ENCODE measurements around the gene SLC25A21.

Gene SLC25A21

DNA sequence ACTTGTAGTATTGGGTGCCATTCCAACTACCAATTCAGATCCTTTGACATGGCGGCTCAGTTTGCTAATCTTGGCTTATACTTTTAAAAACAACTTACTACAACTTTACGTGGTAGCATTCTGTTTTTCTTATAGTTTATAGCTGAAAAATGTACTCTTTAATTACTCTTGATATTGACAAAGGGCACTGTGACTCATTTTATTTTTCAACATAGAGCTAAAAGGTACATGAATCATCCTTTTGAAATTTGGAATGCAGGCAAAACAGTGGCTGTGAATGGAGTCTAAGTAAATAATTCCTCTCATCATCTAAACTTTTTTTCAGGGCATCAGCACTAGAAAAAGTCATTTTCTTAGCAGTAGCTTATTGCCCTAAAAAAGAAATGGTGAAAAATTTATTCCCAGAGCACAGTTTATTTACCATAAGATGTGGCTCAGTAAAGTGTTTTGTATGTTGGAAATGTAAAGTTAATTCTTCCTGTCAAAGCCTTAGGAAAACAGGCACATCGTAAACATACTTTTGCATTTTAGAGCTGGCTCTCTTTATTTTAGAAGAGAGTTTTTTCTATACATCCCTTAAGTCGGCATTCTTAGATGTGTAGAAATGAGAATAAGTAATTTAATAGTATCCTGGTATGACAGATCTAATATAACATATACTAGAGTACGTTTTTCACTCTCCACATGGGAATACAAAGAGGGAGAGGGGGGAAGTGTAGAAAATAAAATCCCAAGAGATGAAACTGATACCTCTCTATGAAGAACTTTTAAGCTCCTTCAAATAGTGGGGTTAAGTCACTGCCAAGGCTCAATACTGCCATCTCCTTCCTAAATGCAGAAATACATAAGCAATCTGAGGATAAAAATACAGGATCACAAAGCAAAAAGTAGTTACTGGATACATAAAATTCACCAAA, 55.2 kb downstream of the SLC25A21 start:
- TF ChIP-seq, protein P1, sequence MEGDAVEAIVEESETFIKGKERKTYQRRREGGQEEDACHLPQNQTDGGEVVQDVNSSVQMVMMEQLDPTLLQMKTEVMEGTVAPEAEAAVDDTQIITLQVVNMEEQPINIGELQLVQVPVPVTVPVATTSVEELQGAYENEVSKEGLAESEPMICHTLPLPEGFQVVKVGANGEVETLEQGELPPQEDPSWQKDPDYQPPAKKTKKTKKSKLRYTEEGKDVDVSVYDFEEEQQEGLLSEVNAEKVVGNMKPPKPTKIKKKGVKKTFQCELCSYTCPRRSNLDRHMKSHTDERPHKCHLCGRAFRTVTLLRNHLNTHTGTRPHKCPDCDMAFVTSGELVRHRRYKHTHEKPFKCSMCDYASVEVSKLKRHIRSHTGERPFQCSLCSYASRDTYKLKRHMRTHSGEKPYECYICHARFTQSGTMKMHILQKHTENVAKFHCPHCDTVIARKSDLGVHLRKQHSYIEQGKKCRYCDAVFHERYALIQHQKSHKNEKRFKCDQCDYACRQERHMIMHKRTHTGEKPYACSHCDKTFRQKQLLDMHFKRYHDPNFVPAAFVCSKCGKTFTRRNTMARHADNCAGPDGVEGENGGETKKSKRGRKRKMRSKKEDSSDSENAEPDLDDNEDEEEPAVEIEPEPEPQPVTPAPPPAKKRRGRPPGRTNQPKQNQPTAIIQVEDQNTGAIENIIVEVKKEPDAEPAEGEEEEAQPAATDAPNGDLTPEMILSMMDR (IDR thresholded peaks at IDR 0.05; ENCODE audit: extremely low read depth, missing control alignments): no peak

DNA sequence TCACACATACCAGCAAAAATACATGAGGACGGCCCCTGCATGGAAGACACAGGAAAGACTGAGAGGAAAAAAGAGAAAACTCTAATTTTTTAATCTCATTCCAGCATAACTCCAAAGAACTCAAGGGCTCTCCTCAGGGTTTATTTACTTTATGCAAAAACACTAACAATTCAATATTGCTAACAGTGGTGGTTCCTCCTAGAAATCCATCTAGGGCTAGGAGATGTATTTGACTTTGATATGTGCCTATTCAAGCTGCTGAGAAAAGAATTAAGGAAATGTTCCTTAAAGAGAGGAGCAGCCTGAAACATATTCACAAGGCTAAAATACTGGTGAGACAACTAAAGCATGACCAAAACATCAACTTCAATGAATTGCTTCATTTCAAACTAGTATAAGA, 57.0 kb downstream of the SLC25A21 start:
- no peak for DNase-seq (ENCODE audit: low spot score)
- TF ChIP-seq, protein P1 (IDR thresholded peaks at IDR 0.05; ENCODE audit: extremely low read depth, missing control alignments): no peak

More for the DNA sequence above, 55.2 kb downstream of the SLC25A21 start:
- no peak for DNase-seq (ENCODE audit: low spot score)

DNA sequence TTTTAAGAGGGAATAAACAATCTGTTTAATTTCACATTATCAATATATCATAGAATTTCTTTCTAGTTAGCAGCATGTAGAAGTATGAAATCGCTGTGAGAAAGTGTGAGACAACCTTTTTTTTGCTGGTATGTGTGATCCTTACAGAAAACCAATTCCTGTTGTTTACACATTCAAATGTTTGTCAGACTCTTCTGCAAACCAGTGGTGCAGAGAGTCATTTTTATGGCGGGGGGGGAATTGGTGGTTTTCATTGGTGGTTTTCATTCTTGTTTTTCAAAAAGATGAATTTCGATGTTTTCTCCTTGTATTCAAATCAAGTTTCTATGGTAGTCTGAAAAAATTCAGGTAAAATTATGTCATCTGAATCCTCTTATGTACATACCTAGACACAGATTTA, 57.8 kb downstream of the SLC25A21 start:
- no peak for DNase-seq (ENCODE audit: low spot score)
- TF ChIP-seq, protein P1 (IDR thresholded peaks at IDR 0.05; ENCODE audit: extremely low read depth, missing control alignments): no peak

DNA sequence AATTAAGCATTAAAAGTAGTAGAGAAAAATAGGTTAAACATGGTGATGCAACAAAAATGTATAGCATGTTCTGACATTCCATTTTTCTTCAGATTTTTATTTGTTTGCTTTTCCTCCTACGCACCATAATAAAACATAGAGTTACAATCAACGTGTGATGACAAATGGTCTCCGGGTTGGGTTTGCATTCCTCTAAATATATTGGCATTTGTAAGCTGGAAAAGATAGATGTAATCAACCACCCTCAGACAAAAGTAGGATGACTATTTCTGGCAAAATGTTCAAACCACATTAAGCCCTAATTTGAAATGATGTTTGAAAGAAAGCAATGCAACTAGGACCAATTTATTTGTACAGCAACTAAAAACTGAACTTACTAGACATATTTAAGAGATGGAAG, 58.4 kb downstream of the SLC25A21 start:
- DNase-seq (ENCODE audit: low spot score): no peak
- TF ChIP-seq, protein P1 (IDR thresholded peaks at IDR 0.05; ENCODE audit: extremely low read depth, missing control alignments): no peak

DNA sequence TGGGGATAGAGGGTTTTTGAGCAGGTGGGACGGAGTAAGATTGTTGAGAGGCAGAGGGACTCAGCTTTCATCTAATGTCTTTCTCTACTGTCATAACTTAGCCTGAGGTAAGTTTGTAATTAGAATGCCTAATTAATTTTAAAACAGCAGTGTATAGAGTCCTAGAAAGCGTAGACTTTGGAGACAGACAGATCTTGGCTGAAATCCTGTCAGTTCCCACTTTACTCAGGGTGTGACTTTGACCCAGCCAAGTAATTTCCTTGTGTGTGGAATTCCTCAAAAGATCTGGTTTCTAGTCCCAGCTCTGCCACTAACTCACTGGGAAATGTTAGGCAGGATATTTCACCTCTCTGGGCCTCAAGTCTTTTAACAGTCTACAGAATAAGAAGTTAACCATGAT, 74.3 kb downstream of the SLC25A21 start:
- no peak for DNase-seq (ENCODE audit: low spot score)
- TF ChIP-seq, protein P1 (IDR thresholded peaks at IDR 0.05; ENCODE audit: extremely low read depth, missing control alignments): no peak

DNA sequence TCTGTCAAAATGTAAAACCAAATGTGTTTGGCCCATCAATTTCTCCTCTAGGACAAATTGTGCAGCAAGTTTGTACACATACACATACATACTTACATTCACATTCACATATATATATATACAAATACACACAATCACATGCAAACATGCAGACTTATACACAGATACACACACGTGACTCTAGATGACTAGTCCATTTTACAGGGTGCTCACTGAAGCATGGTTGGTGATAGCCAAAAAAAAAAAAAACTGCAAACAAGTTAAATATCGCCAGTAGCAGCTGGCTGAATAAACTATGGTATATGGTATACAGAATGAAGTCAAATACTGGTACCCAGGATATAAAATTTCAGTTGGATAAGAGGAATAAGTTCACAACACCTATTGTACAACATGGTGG, 77.9 kb downstream of the SLC25A21 start:
- TF ChIP-seq, protein P1 (IDR thresholded peaks at IDR 0.05; ENCODE audit: extremely low read depth, missing control alignments): no peak

DNA sequence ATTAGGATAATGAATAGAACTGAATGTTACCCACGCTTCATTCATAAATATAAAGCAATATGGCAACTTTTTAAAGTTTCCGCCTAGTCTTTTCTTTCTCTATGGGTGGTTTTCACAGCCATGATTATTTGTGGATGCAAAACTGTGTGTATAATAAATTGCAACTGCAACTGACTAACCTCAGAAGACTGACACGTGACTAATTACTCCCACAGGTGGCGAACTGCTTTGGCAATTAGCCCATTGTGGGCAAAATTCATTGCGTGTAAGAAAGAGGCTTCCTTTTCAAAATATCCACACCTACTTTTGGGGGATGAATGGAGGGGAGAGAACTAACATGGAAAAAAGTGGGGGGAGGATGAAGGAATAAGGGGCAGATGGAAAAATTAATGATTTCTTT, 79.0 kb downstream of the SLC25A21 start:
- no peak for DNase-seq (ENCODE audit: low spot score)
- TF ChIP-seq, protein P1 (IDR thresholded peaks at IDR 0.05; ENCODE audit: extremely low read depth, missing control alignments): no peak

More for the DNA sequence above, 77.9 kb downstream of the SLC25A21 start:
- no peak for DNase-seq (ENCODE audit: low spot score)

Data from GM20000 (cell line).